NOMO-1 treated with dmso at 0.1 percent for 144 hours (cell line): ENCODE results near the gene ALDH4A1.

Source experiments
- DNase-seq: peaks from one replicate; lab custom pipeline; 2025; ENCODE audit not compliant: unreplicated experiment; lab: John Stamatoyannopoulos, UW

ALDH4A1 gene

GRCh38 chr1:18902523-18903290 is at the start of gene ALDH4A1:
ALDH4A1 (minus strand) TSS chr1:18902555; CDS start chr1:18902523, 32 bp downstream.
- DNase-seq = peak; percentile 96

DNA sequence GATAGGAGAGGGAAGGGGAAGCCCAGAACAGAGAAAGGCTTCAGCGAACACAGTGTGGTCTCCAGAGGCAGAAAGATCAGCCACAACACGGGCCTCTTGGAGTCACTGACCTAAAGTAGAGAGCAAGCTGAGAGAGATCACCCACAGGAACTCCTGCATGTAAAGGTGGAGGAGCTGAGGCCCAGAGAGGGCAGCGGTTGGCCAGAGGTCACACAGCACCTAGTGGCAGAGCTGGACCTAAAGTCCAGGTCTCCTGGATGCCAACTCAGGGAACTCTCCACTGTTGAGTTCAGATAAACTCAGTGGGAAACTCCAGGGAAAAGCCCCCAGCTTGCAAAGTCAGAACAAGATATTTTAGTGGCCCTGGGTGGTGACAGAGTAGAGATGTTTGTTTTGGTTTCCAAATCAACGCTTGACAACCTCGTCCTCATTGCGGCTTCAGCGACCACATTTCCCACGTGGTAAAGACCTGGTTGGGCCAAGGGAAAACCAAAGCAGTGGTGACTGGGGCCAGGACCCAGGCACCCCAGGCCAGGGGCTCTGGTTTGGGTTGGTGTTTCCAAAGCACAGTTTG is 49.5 kb upstream of the ALDH4A1 start:
- DNase-seq = peak; percentile 16

DNA sequence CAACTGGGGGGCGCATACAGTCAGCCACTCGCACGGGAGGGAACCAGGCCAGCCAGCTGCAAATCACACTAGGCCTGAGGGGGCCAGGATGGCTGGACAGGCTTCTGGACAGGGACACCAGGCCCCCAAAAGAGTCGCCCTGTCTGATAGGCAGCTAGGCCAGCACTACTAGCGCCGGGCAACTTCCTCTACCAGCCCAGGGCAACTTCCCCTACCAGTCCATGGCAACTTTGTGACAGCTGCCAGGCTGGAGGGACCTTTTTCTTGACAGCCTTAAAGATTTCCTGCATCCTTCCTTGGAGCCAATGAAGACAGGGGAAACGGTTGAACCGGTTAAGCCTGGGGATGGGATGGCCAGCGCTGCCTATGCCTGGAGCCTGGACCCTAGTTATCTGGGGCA is 49.1 kb upstream of the ALDH4A1 start:
- peak; percentile 48 for DNase-seq

DNA sequence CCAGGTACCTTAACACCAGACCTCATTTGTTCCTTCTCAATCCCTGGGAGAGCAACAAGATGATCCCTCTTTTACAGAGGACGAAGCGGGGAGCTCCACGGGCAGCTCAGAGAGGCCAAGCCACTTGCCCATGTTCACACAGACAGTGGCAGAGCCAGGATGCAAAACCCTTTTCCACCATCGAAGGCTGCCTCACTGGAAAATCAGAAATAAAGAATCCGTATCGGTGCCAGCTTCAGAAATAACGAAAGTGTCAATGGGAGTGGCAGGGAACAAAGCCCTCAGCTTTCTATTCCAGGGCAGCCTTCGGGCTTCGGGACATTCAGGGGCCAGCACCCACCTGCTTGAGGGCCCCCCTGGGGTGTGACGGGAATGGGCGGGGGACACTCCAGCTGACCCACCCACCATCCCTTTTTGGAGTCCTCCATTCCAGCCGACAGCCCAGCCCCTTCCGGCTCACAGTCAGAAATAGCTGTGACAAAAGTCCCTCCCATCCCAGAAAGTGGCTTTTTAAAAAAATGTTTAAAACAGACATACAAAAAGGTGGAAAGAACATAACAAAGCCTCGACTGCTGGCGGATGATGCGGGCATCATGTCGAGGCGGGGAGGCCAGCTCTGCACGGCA is 48.2 kb upstream of the ALDH4A1 start:
- no peak for DNase-seq

DNA sequence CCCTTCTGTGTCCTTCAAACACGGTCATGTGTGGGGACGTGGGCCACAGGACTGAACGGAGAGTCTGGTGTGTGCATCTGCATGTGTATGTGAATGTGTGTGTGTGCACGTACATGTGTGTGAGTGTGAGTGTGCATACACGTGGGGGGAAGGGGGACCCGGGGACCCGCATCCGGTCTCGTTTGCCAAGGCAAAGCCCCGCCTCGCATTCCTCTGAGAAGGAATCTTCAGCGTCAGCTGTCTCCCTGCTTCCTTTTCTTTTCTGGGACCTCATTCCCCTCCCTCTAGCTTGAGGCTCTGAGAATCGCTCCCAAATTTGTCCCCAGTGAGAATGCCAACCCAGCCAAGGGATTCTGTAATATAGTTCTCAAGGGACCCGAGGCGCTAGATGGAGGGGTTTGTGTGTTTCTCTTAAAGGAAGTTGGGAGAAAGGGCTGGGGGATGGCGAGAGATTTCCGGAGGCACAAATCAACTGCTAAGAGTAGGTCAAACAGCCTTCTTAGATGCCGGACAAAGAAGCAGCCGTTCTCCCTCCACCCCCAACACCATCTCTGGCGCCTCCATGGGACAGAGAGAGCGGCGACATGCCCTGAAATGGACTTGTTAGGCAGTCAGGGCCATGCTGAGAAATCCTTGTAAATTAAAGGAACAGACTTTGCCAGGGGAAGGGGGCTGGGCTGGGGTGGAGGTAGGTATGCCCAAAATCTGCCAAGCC is 47.5 kb upstream of the ALDH4A1 start:
- no peak for DNase-seq

- no peak for DNase-seq
These were observed 46.7 kb upstream of the ALDH4A1 start for GRCh38 chr1:18948913-18949685.

DNA sequence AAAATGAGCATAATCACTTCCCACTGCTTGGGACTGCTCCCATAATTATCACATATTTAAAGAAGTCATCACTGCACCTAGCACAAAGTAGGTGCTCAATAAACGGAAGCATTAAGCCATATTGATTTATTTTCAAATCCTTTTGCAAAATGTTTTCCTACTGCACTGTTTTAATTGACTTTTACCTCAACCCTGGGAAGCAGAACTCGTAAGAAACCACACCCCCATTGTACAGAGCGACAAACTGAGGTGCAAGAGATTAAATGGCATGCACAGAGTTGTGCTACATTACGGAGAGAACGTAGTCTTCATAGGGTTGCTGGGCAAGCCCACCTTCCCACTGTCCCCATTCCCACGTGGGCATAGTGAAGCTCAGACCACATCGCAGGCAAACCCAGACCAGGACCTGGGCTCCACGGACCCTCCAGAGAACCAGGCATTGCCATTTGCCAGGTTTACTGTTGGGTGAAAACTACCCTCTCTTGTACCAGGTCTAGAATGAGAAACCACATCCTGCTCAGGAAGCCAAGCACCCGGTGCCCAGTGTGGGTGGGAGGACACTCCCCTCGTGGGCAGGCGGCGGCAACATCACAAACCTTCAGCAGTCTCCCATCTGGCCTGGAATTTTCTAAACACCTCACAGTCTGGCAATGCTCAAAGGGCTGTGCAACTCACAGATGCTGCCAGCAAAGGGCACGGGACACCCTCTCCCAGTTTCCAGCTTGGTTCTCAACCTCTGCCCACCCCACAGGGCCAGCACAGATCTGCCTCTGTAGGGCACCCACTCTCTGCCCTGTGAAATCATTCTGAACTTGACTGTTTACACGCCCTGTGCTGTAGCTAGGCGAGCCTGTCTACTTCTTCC is 45.9 kb upstream of the ALDH4A1 start:
- no peak for DNase-seq

DNA sequence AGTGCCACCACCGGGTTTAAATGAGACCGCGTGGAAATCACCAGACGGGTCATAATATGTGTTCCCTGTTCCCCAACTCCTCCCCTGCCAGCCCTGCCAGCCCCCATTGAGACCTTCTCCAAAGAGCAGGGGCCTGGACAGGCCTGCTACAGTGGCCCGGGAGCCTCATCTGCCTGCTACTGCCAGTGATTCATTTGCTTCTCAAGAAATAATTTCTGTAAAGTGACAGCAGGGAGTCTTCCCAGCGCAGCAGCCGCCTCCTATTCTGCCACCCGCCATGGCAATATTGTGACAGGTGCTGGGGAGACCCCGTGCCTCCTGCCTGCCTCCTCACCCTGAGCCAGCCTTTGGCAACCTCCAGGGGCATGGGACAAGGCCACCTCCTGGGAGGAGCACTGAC is 45.2 kb upstream of the ALDH4A1 start:
- DNase-seq = no peak

GRCh38 chr1:18946550-18947381 is 44.4 kb upstream of the ALDH4A1 start:
- no peak for DNase-seq

DNA sequence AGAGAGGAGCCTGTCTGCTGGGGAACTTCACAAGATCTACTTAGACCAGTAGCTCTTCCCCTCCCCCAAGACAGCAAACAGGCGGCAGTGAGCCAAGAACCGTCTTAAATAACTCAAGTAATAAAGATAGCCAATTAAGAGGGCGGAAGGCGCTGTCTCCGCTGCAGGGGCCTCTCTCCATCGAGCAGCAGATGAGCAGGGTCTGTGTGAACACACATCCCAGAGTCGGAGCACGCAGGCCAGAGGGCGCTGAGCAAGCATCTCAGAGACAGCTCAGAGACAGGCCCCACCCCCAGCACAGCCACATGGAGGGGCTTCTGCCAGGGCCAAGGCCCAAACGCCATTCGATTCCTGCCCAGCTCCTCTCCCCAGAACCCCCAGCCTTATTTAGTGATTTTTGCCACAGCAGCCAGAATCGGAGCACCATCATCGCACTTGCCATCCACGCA is 43.1 kb upstream of the ALDH4A1 start:
- peak; percentile 45 for DNase-seq

DNA sequence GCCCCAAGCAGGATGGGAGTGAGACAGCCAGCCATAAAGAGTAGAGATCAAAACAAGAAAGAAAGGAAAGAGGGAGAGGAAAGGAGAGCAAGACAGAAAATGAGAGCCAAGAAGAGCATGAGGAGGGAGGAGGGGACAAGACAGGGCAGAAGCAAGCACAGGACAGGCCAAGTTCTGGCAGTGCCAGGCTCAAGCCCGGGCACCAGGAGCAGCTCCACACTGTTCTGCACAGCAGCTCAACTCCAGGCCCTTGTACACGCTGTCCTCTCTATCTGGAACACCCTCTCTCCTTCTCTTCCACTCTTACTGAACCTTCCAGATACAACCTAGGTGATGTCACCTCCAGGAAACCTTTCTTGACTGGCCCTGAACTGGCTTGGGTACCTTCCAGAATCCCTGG is 42.5 kb upstream of the ALDH4A1 start:
- no peak for DNase-seq

GRCh38 chr1:18943914-18944572 is 41.7 kb upstream of the ALDH4A1 start:
- no peak for DNase-seq

- no peak for DNase-seq
These were observed 40.8 kb upstream of the ALDH4A1 start for GRCh38 chr1:18943162-18943561.

- DNase-seq = no peak
These were observed 40.0 kb upstream of the ALDH4A1 start for GRCh38 chr1:18942340-18942739.

DNA sequence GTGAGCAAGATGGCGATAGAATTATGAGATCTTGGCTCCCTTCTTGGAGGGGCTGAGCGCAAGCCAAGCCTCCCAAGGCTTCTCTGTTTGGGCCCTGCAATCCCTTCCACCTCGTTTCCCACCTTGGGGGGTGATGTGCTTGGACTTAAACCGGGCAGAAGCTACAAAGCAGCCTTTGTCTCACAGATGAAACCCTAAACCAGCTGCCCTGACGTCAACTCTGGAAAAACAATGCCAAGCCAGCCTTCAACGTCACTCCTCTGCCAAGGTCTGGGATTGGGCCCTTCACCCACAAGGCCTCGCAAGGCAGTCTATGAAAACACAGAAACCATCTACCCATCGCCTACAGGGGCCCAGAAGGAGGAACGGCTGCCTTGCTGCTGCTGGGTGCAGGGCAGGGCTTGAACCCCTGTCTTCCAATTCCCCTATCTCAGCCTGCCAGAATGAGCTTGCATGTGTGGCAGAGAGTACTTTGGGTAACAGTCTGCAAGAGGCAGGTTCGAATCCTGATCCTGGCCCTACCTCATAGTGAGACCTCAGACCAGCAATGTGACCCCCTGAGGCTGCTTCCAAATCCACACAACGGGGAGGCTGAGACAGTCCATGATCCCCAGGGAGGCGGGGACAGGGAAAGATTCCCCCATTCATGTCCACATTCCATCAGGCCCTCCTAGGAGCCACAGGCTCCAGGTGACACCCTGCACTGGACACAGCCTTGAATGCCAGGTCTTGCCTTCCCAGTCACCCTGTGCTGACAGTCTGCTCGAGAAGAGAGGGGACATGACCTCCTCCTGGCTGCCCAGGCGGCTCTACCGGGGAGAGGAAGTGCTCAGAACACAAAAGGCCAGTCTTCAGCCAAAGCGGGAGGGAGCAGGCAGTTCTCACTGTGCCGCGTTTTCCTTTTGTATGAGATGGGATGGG is 39.1 kb upstream of the ALDH4A1 start:
- no peak for DNase-seq

DNA sequence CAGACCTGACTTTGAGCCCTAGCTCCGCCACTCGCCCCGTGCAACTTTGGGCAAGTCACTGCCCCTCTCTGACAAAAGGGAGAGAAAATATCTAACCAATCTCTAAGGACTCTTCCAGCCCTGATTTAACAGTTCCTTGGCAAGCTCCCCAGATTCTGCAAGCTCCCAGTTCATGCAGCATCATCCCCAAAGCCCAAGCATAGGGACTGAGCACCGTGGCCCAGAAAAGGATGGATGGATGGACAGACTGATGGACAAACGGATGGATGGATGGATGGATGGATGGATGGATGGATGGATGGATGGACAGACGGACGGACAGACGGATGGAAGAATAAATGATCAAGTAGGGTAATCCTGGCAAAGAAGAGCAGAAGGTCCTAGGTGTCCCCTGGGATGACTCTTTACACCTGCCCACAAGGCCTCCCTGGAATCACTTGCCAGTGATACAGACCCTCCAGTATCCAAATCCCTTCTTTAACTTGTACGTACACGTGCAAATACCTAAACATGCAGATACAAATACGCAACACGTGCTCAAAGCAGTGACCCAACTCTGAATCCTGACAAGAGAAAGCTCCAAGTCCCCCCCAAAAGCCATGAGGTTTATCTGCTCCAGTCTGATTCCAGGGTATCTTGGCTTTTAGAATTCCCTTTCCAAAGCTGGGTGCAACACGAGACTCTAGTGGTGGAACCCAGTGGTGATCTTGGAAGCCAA is 38.1 kb upstream of the ALDH4A1 start:
- no peak for DNase-seq
